SK-N-SH treated with all-trans-retinoic acid at 6 μM for 48 hours (cell line): ENCODE results near the gene POU3F1.

ENCODE experiments used
- ATAC-seq: fragments of 200-7000 bp; cut with Tn5 transposase; 3 replicates; pipeline ENCODE4 v1.9.1; 2020; ENCODE audit warnings: mild to moderate bottlenecking, moderate library complexity
- BACH2 ChIP-seq: fragments of 250-450 bp; sonication (Bioruptor Pico); IDR thresholded peaks from 2 replicates; pipeline ENCODE4 v1.9.0; 2021; ENCODE audit warnings: mild to moderate bottlenecking, borderline replicate concordance
- CSDC2 ChIP-seq: fragments of 250-450 bp; sonication (Bioruptor Pico); IDR thresholded peaks from 2 replicates; pipeline ENCODE4 v1.5.0; 2020; ENCODE audit warnings: mild to moderate bottlenecking, moderate library complexity
- ESRRG ChIP-seq: fragments of 250-450 bp; sonication (Bioruptor Pico); IDR thresholded peaks from 2 replicates; pipeline ENCODE4 v1.6.1; 2021; ENCODE audit warnings: mild to moderate bottlenecking
- GLIS3 ChIP-seq: fragments of 250-450 bp; sonication (Bioruptor Pico); IDR thresholded peaks from 2 replicates; pipeline ENCODE4 v1.5.0; 2020; ENCODE audit warnings: mild to moderate bottlenecking, moderate library complexity
- ISL1 ChIP-seq: fragments of 250-450 bp; sonication (Bioruptor Pico); IDR thresholded peaks from 2 replicates; pipeline ENCODE4 v2.1.2; 2022; ENCODE audit warnings: mild to moderate bottlenecking, moderate library complexity
- PATZ1 ChIP-seq: fragments of 250-450 bp; sonication (Bioruptor Pico); IDR thresholded peaks from 2 replicates; pipeline ENCODE4 v1.8.0; 2020; ENCODE audit warnings: mild to moderate bottlenecking, moderate library complexity, borderline replicate concordance
- PPARA ChIP-seq: fragments of 250-450 bp; sonication (Bioruptor Pico); IDR thresholded peaks from 2 replicates; pipeline ENCODE4 v1.5.0; 2020; ENCODE audit warnings: mild to moderate bottlenecking, borderline replicate concordance
- SNAI2 ChIP-seq: fragments of 250-450 bp; sonication (Bioruptor Pico); IDR thresholded peaks from 2 replicates; pipeline ENCODE4 v1.5.0; 2020; ENCODE audit warnings: mild to moderate bottlenecking, moderate library complexity
- TCF4 ChIP-seq: fragments of 250-450 bp; sonication (Bioruptor Pico); IDR thresholded peaks from 2 replicates; pipeline ENCODE4 v1.8.0; 2021; ENCODE audit warnings: mild to moderate bottlenecking, moderate library complexity, borderline replicate concordance
- TOX ChIP-seq: fragments of 250-450 bp; sonication (Bioruptor Pico); IDR thresholded peaks from 2 replicates; pipeline ENCODE4 v1.8.0; 2021; ENCODE audit warnings: mild to moderate bottlenecking, moderate library complexity, borderline replicate concordance
- ZC3H10 ChIP-seq: fragments of 250-450 bp; sonication (Bioruptor Pico); IDR thresholded peaks from 2 replicates; pipeline ENCODE4 v1.5.1; 2021; ENCODE audit warnings: mild to moderate bottlenecking, moderate library complexity
- ZNF70 ChIP-seq: fragments of 450-650 bp; formaldehyde crosslinking; IDR thresholded peaks from 2 replicates; pipeline ENCODE4 v1.5.0; 2020; ENCODE audit warnings: mild to moderate bottlenecking, moderate library complexity
- TF ChIP-seq, protein P1 (sequence below): fragments of 250-450 bp; sonication (Bioruptor Pico); IDR thresholded peaks from 2 replicates; pipeline ENCODE4 v1.5.1; 2020; ENCODE audit warnings: low read depth, mild to moderate bottlenecking, moderate library complexity
- TF ChIP-seq, protein P2 (sequence below): fragments of 250-450 bp; sonication (Bioruptor Pico); IDR thresholded peaks from 2 replicates; pipeline ENCODE4 v1.8.0; 2021; ENCODE audit warnings: low read depth, mild to moderate bottlenecking, moderate library complexity, borderline replicate concordance

The POU3F1 gene

DNA sequence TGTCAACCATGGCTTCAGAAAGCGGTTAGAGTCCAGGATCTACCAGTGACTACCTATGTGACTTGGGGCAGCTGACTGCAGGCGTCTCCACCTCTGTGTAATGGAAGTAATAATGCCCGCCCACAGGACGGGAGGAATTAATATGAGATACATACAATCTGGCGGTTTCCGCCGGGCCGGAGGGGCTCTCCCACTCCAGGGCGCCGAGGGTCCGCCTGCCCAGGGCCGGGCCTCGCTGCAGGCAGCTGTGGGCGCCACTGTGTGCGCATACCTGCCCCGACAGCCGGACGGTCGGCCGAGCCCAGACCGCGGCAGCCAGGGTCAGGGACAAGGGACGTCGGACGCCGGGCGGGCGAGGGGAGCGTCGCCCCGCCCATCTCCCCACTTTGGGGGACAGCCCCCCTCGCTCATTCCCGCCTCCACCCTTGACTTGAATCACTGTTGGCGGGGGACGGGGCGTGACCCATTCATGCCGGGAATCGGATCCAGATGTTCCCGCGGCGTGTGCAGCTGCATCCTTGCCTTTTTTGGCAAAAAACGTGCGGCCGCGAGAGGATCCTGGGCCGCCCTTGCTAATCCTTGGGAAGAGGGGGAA lies 50.7 kb downstream of the POU3F1 start (continued):
- TF ChIP-seq TOX (CRISPR knock-in tag), result no peak
- TF ChIP-seq PPARA (CRISPR knock-in tag), result no peak
- no peak for TF ChIP-seq CSDC2 (CRISPR knock-in tag)
- no peak for TF ChIP-seq PATZ1
- TF ChIP-seq ISL1 (CRISPR knock-in tag), result no peak

GRCh38 chr1:37994886-37995566 lies 51.6 kb downstream of the POU3F1 start:
- ATAC-seq, result no peak
- TF ChIP-seq, protein P1, sequence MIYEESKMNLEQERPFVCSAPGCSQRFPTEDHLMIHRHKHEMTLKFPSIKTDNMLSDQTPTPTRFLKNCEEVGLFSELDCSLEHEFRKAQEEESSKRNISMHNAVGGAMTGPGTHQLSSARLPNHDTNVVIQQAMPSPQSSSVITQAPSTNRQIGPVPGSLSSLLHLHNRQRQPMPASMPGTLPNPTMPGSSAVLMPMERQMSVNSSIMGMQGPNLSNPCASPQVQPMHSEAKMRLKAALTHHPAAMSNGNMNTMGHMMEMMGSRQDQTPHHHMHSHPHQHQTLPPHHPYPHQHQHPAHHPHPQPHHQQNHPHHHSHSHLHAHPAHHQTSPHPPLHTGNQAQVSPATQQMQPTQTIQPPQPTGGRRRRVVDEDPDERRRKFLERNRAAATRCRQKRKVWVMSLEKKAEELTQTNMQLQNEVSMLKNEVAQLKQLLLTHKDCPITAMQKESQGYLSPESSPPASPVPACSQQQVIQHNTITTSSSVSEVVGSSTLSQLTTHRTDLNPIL (CRISPR knock-in tag), result no peak
- no peak for TF ChIP-seq SNAI2 (CRISPR knock-in tag)
- TF ChIP-seq GLIS3 (CRISPR knock-in tag), result no peak
- TF ChIP-seq ESRRG, result no peak
- TF ChIP-seq ZC3H10 (CRISPR knock-in tag), result no peak
- TF ChIP-seq TCF4, result no peak
- TF ChIP-seq BACH2 (CRISPR knock-in tag), result no peak
- TF ChIP-seq, protein P2, sequence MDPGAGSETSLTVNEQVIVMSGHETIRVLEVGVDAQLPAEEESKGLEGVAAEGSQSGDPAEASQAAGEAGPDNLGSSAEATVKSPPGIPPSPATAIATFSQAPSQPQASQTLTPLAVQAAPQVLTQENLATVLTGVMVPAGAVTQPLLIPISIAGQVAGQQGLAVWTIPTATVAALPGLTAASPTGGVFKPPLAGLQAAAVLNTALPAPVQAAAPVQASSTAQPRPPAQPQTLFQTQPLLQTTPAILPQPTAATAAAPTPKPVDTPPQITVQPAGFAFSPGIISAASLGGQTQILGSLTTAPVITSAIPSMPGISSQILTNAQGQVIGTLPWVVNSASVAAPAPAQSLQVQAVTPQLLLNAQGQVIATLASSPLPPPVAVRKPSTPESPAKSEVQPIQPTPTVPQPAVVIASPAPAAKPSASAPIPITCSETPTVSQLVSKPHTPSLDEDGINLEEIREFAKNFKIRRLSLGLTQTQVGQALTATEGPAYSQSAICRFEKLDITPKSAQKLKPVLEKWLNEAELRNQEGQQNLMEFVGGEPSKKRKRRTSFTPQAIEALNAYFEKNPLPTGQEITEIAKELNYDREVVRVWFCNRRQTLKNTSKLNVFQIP (CRISPR knock-in tag), result no peak
- no peak for TF ChIP-seq ZNF70 (CRISPR knock-in tag)
